GM23338 (cell line): ENCODE data around the gene LRFN4.

Source experiments
- CREB1 ChIP-seq: fragments of 250-450 bp; sonication (Bioruptor Pico); IDR thresholded peaks from 2 replicates; pipeline ENCODE4 v1.5.0; 2020; ENCODE audit warnings: low read depth, mild to moderate bottlenecking, moderate library complexity
- EZH2 ChIP-seq: fragments of 200-600 bp; sonication (generic); IDR thresholded peaks from one replicate; pipeline ENCODE4 v1.8.0; 2017; ENCODE audit warnings: antibody characterized with exemption, mild to moderate bottlenecking, low read depth; ENCODE audit not compliant: unreplicated experiment
- POLR2AphosphoS5 ChIP-seq: IDR thresholded peaks from 2 replicates; pipeline ENCODE4 v1.6.1; 2016; ENCODE audit warnings: antibody characterized with exemption, low read depth
- STAT1 ChIP-seq: IDR thresholded peaks from one replicate; pipeline ENCODE4 v1.6.1; 2016; ENCODE audit warnings: antibody characterized with exemption; ENCODE audit not compliant: unreplicated experiment
- ZNF114 ChIP-seq: fragments of 250-450 bp; sonication (Bioruptor Pico); IDR thresholded peaks from 2 replicates; pipeline ENCODE4 v1.5.0; 2020; ENCODE audit warnings: mild to moderate bottlenecking, moderate library complexity
- TF ChIP-seq, protein P1 (sequence below), 2 experiments: fragments of 200-600 bp in 1 of 2; sonication (generic) in 1 of 2; conservative IDR thresholded peaks; 2 replicates each; pipeline versions ENCODE4 v1.5.1 to v1.6.1; 2016 to 2017; ENCODE audit warnings: antibody characterized with exemption in 2 of 2, low read depth in 2 of 2, mild to moderate bottlenecking in 2 of 2, moderate library complexity in 1 of 2

DNA sequence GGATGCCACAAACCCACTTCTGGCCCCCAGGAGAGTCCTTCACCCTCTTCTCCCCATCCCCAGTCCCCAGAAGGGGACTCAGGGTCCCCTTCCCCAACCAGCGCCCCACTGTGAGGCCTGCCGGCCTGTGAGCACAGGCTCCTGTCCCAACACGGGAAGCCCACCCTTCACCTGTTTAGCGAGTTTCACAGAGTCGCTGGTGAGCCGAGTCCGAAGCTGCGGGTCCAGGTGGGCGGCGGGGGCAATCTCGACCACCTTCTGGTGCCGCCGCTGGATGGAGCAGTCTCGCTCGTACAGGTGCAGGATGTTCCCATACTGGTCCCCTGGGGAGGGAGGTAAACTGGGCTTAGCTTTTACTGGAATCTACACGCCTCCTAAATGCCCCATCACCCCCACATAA, 13.3 kb downstream of the LRFN4 start:
- TF ChIP-seq POLR2AphosphoS5 = no peak
- TF ChIP-seq EZH2 = no peak
- no peak for TF ChIP-seq ZNF114
- TF ChIP-seq, protein P1, sequence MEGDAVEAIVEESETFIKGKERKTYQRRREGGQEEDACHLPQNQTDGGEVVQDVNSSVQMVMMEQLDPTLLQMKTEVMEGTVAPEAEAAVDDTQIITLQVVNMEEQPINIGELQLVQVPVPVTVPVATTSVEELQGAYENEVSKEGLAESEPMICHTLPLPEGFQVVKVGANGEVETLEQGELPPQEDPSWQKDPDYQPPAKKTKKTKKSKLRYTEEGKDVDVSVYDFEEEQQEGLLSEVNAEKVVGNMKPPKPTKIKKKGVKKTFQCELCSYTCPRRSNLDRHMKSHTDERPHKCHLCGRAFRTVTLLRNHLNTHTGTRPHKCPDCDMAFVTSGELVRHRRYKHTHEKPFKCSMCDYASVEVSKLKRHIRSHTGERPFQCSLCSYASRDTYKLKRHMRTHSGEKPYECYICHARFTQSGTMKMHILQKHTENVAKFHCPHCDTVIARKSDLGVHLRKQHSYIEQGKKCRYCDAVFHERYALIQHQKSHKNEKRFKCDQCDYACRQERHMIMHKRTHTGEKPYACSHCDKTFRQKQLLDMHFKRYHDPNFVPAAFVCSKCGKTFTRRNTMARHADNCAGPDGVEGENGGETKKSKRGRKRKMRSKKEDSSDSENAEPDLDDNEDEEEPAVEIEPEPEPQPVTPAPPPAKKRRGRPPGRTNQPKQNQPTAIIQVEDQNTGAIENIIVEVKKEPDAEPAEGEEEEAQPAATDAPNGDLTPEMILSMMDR (conservative IDR thresholded peaks at IDR 0.05; ENCODE audit: low read depth in 2 of 2) = no peak
- no peak for TF ChIP-seq STAT1
- no peak for TF ChIP-seq CREB1 (CRISPR knock-in tag)
